HL-60 (cell line): ENCODE measurements around the gene ABCD3.

Source experiments
- DNase-seq, 2 experiments: peaks; one replicate each; pipeline ENCODE4 v3.0.0-alpha.2; 2010 to 2020; ENCODE audit warnings: low read depth in 1 of 2, low spot score in 1 of 2
- H3K27ac ChIP-seq: fragments of 250-450 bp; sonication (Bioruptor Pico); replicated peaks from 2 replicates; pipeline ENCODE4 v1.5.1; 2020; ENCODE audit warnings: mild to moderate bottlenecking, moderate library complexity
- H3K27me3 ChIP-seq: fragments of 250-450 bp; sonication (Bioruptor Pico); 2 replicates; pipeline ENCODE4 v1.5.1; 2021; ENCODE audit warnings: mild to moderate bottlenecking, moderate library complexity; ENCODE audit not compliant: insufficient read depth, poor library complexity, severe bottlenecking
- H3K4me3 ChIP-seq: replicated peaks from 2 replicates; pipeline ENCODE4 v1.5.1; 2011; ENCODE audit warnings: mild to moderate bottlenecking, control low read depth, low read length; ENCODE audit not compliant: insufficient read depth
- CTCF ChIP-seq: IDR thresholded peaks from one replicate; pipeline ENCODE4 v1.5.1; 2011; ENCODE audit warnings: low read length, control low read depth, inconsistent platforms; ENCODE audit not compliant: insufficient read depth
- GABPA ChIP-seq: IDR thresholded peaks from 2 replicates; pipeline ENCODE4 v1.6.1; 2012; ENCODE audit warnings: low read depth
- POLR2AphosphoS5 ChIP-seq: IDR thresholded peaks from 2 replicates; pipeline ENCODE4 v1.6.1; 2012; ENCODE audit warnings: low read depth
- SPI1 ChIP-seq: IDR thresholded peaks from 2 replicates; pipeline ENCODE4 v1.6.1; 2012; ENCODE audit warnings: low read depth, mild to moderate bottlenecking, borderline replicate concordance
- TF ChIP-seq, protein P1 (sequence below): IDR thresholded peaks from 2 replicates; pipeline ENCODE4 v1.6.1; 2012; ENCODE audit warnings: low read depth; ENCODE audit not compliant: insufficient replicate concordance

ABCD3 gene

GRCh38 chr1:94456736-94457135 is 38.5 kb downstream of the ABCD3 start:
- H3K27me3 ChIP-seq = no peaks in the 10 kb centered on the region
- H3K27ac ChIP-seq = no peak overlapping the region
- no peak for DNase-seq
- no peak for TF ChIP-seq GABPA
- TF ChIP-seq POLR2AphosphoS5 = no peak
- H3K4me3 ChIP-seq = no peak overlapping the region

DNA sequence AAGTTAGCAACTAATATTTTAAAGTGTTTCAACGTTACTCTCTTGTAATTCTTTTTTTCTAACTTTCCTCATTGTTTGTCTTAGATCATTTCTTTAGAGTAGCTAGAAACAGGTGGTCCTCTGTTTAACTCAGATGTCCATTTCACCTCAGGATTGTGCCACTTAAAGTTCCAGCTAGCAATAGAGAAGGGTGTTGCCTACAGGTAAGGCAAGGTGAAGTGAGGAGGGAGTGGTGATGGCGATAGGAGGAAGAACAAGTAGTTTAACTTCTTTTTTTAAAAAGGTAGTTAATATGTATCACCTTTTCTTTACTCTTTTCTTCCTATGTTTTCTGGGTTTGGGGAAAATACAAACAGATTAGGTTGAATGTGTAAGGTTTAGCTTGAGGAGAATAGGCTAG is 44.4 kb downstream of the ABCD3 start:
- H3K27me3 ChIP-seq = no peaks in the 10 kb centered on the region
- no peak overlapping the region for H3K4me3 ChIP-seq
- TF ChIP-seq CTCF = no peak
- TF ChIP-seq, protein P1, sequence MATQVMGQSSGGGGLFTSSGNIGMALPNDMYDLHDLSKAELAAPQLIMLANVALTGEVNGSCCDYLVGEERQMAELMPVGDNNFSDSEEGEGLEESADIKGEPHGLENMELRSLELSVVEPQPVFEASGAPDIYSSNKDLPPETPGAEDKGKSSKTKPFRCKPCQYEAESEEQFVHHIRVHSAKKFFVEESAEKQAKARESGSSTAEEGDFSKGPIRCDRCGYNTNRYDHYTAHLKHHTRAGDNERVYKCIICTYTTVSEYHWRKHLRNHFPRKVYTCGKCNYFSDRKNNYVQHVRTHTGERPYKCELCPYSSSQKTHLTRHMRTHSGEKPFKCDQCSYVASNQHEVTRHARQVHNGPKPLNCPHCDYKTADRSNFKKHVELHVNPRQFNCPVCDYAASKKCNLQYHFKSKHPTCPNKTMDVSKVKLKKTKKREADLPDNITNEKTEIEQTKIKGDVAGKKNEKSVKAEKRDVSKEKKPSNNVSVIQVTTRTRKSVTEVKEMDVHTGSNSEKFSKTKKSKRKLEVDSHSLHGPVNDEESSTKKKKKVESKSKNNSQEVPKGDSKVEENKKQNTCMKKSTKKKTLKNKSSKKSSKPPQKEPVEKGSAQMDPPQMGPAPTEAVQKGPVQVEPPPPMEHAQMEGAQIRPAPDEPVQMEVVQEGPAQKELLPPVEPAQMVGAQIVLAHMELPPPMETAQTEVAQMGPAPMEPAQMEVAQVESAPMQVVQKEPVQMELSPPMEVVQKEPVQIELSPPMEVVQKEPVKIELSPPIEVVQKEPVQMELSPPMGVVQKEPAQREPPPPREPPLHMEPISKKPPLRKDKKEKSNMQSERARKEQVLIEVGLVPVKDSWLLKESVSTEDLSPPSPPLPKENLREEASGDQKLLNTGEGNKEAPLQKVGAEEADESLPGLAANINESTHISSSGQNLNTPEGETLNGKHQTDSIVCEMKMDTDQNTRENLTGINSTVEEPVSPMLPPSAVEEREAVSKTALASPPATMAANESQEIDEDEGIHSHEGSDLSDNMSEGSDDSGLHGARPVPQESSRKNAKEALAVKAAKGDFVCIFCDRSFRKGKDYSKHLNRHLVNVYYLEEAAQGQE = no peak
- TF ChIP-seq SPI1 = no peak
- no peak for TF ChIP-seq POLR2AphosphoS5
- TF ChIP-seq GABPA = no peak
- no peak for DNase-seq
- H3K27ac ChIP-seq = 0 out of 2 replicates have a peak overlapping the region, but pooled peaks have one; percentile 7

DNA sequence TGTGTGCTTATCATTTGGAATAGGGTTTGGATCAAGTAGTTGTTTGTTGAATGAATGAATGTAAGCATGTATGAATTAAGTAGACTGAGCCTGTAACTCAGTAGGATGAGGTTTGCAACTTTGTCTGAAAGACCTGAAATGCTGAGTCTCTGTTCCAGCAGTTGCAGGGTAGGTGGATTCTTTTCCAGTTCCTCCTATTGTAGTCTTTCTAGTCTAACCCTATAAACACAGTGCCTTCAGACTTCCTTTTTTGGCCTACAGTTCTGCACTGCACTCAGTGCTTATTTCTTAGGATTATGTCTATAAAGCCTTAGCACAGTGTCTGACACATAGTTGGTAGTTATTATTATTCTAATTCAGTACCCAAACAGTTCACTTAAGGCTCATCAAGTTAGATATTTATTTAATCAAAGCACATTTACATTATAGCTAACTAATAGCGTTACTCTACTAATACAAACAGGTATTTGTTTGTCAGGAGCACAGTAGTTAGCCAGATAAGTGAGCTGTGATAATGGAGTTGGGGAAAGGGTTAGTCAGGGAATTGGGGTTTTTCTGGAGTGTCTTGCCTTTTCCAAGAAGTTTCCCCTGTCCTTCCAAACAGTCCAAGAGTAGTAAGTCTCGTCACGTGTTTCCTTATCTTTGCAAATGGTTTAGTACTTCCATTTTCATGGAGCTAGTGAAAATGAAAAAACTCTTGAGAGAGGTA is 45.0 kb downstream of the ABCD3 start:
- 0 out of 2 replicates have a peak overlapping the region, but pooled peaks have one; percentile 7 for H3K27ac ChIP-seq
- H3K27me3 ChIP-seq = no peaks in the 10 kb centered on the region
- TF ChIP-seq CTCF (no peak), GABPA (no peak), SPI1 (peak; percentile 95)
- no peak overlapping the region for H3K4me3 ChIP-seq
- peak in 1 of 2 experiments; percentile 39 for DNase-seq

- no peaks in the 10 kb centered on the region for H3K27me3 ChIP-seq
- TF ChIP-seq POLR2AphosphoS5 = no peak
- no peak for TF ChIP-seq SPI1
- TF ChIP-seq CTCF = peak; percentile 63
- TF ChIP-seq, protein P1 = no peak
- TF ChIP-seq GABPA = no peak
- H3K27ac ChIP-seq = no peak overlapping the region
- DNase-seq = peak; percentile 33 to 65
- no peak overlapping the region for H3K4me3 ChIP-seq
Measured at GRCh38 chr1:94463765-94464330, 45.7 kb downstream of the ABCD3 start.
